WI38 (cell line): Measurements from ENCODE around the gene BTG1.

Experiments used
- H3K4me3 ChIP-seq: 2 replicates; pipeline ENCODE4 v1.5.1; 2011; ENCODE audit warnings: low read depth, mild to moderate bottlenecking, control low read depth, low read length
- CTCF ChIP-seq: IDR thresholded peaks from 2 replicates; pipeline ENCODE4 v1.5.1; 2012; ENCODE audit warnings: low read depth, mild to moderate bottlenecking, control low read depth, low read length

BTG1 gene

GRCh38 chr12:92145731-92146496 lies at the start of gene BTG1:
Gene BTG1, minus strand, starts transcription at chr12:92145846. Its CDS starts 311 bp downstream, at chr12:92145535.
- no peak for TF ChIP-seq CTCF
- peak within 1 kb of the TSS; percentile 98 for H3K4me3 ChIP-seq

GRCh38 chr12:92194561-92194960 lies 48.9 kb upstream of the BTG1 start:
- no peak overlapping the region for H3K4me3 ChIP-seq
- TF ChIP-seq CTCF, result no peak

- H3K4me3 ChIP-seq, result no peak overlapping the region
- TF ChIP-seq CTCF, result no peak
These were observed 48.2 kb upstream of the BTG1 start for GRCh38 chr12:92193846-92194245.

- no peak overlapping the region for H3K4me3 ChIP-seq
- no peak for TF ChIP-seq CTCF
These were observed 47.4 kb upstream of the BTG1 start for GRCh38 chr12:92193063-92193462.

- H3K4me3 ChIP-seq, result no peak overlapping the region
- TF ChIP-seq CTCF, result no peak
These were observed 46.7 kb upstream of the BTG1 start for GRCh38 chr12:92192360-92192759.

GRCh38 chr12:92191061-92191460 lies 45.4 kb upstream of the BTG1 start:
- no peak for TF ChIP-seq CTCF
- H3K4me3 ChIP-seq, result no peak overlapping the region

- no peak for TF ChIP-seq CTCF
- no peak overlapping the region for H3K4me3 ChIP-seq
These were observed 43.0 kb upstream of the BTG1 start for GRCh38 chr12:92188517-92189188.
